HG03342 (cell line): ENCODE measurements around the gene PCBP3.
"Not testable (repeated sequence)": the region's sequence is repeated elsewhere in the genome, so short reads cannot be mapped to it uniquely, and the experiment has no call there.

Experiments used
- ATAC-seq: cut with Tn5 transposase; IDR thresholded peaks from one replicate; pipeline ENCODE4 v1.9.1; 2021; ENCODE audit warnings: mild to moderate bottlenecking, moderate library complexity; ENCODE audit not compliant: unreplicated experiment

PCBP3 gene

DNA sequence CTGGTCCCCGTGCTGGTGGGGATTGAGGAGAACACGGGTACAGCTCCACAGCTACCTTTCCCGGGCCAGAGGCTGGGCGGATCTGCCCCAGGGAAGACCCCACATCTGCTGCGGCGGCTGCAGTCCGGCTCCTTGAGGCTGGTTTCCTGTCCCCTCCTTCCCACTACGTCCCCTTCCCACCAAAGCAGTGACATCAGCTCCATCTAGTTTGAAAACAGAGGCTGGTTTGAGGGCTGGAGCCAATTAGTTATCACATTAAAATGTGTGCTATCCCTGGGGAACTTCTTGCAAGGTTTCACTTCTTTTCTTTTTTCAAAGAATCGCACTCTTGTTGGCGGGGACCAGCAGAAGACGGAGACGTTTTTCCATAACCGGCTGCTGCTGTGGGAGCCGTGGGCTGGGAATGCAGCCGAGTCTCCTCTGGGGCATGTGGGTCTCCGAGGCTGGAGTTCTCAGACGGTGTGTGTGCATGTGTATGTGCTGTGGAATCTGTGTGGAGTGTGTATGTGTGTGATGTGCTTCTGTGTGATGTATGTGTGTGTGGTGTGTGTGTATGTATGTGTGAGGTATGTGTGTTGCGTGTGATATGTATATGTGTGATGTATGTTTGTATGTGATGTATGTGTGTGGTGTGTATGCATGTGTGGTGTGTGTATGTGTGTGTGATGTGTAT, 8.9 kb upstream of the PCBP3 start:
- no peak for ATAC-seq

GRCh38 chr21:45635271-45636151, 8.0 kb upstream of the PCBP3 start:
- no peak for ATAC-seq

GRCh38 chr21:45636459-45636858, 7.1 kb upstream of the PCBP3 start:
- ATAC-seq: no peak

DNA sequence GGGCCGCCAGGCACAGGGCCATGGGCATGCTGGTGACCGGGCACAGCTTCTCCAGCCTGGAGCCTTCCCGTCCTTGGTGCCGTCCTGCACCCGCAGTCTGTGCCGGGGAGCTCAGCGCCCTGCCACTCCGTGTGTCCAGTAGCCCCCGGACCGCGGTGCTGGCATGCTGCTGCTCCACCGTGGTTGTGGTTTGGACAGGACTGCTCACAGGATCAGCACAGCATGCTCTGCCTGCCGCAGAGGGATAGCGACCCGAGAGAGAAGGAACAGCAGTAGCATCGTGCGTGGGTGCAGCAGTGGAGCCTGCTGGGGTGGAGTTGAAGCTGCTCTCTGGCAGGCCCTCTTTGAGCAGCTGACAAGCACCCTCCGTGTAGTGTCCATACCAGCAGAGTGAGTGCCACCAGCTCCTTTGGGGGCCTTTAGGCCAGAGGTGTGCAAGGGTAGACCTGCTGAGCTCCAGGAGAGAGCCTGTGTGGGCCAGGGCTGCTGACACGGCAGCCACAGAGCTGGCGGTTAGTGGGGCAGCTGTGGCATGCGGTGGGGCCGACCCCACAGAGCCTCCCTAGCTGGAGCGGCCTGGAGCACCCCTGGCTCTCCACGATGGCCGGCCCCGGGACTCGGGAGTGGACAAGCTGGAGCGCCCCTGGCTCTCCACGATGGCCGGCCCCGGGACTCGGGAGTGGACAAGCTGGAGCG, 6.4 kb upstream of the PCBP3 start:
- ATAC-seq: no peak

DNA sequence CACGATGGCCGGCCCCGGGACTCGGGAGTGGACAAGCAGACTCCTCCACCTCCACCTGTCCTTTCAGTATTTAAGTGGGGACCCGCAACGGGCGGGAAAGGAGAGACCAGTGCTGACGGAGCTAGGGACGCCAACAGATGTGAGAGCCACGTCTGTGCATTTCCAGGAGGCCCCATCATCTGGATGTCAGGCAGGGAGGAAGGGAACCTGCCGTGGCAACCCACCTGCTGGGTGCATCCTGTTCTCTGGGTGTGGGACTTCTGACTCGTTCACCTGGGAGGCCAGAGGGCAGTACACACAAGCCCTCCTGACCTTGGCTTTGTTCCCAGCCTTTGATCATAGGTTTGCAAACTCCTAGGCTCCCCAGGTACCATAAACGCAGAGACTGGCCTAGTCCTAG, 5.6 kb upstream of the PCBP3 start:
- no peak for ATAC-seq

DNA sequence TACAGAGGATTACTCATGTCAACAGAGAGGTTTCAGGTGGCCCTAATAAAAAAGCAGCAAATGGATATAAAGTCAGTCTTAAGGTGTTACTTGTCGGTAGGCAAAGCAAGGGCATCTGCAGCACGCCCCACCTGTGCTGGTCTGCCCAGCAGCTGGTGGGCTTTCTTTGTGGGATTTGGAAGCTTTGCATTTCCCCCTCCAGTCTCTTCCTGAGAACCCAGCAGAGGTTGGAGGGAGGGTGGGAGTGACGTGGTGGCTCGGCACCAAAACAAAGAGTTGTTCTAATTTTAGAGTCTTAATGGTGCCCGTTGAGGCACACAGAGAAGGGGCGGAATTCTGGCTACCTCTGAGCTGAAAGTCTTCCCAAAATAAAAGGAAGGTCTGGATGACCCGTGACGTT, 4.8 kb upstream of the PCBP3 start:
- ATAC-seq: no peak

- no peak for ATAC-seq
These were observed 4.1 kb upstream of the PCBP3 start for GRCh38 chr21:45639206-45640000.

- ATAC-seq: no peak
These were observed 3.3 kb upstream of the PCBP3 start for GRCh38 chr21:45640001-45640887.

GRCh38 chr21:45640888-45641479, 2.5 kb upstream of the PCBP3 start:
- ATAC-seq: no peak

- ATAC-seq: no peak
These were observed 2.0 kb upstream of the PCBP3 start for GRCh38 chr21:45641480-45642035.

- no peak for ATAC-seq
These were observed 1.3 kb upstream of the PCBP3 start for GRCh38 chr21:45642122-45642813.

DNA sequence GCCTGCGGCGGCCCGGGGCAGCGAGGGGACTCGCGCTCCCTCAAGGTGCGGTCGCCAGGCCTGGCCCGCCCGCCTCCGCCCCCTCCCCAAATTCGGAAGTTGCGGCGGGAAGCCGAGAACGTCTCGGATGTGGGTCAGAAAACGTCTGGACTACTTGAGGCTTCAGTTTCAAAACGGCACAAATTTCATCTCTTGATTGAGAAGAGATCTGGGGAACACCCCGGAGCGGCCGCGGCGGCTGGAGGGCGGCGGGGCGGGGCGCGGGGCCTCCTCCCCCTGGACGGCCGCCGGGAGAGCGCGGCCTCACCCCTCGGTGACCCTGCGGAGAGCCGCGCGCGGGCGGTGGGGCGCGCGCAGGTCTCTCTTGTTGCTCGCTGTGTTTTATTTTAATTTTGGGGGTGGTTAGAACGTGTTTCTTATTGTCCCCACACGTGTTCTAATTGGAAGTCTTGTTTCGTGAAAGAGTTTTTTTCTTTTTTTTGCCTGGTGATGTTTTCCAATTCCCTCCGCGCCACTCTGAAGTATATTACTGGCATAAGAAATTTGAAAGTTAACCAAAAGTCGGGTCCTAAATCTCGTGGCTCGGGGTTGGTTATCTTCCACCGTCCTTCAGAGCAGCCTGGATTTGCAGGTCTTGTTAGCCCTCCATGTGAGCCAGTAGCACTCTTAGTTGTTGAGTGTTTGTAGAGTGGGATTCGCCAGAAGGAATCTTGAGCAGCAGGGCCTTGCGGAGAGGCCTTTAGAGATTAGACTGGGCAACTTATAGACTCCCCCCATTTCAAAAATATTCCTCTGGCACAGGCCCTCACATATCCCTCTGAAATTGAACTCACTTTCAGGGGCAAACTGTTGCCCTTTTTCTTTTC, 749 bp downstream of the PCBP3 start:
- no peak for ATAC-seq

- ATAC-seq: no peak
These were observed 8.4 kb downstream of the PCBP3 start for GRCh38 chr21:45651921-45652320.

DNA sequence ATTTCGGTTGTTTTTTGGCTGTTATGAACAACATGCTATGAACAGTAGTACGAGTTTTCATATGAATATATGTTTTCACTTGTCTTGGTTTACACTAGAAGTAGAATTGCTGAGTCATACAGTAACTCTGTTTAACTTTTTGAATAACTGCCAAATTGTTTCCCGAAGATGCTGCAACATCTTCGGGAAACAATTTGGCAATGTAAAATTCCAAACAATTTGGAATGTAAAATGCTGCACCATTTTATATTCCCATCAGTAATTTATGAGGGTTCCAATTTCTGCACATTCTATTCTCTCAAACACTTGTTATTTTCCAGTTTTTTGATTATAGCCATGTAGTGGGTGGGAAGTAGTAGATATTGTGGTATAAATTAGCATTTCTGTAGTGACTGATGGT, 11.6 kb downstream of the PCBP3 start:
- no peak for ATAC-seq

GRCh38 chr21:45656114-45656513, 12.6 kb downstream of the PCBP3 start:
- not testable (repeated sequence) for ATAC-seq

DNA sequence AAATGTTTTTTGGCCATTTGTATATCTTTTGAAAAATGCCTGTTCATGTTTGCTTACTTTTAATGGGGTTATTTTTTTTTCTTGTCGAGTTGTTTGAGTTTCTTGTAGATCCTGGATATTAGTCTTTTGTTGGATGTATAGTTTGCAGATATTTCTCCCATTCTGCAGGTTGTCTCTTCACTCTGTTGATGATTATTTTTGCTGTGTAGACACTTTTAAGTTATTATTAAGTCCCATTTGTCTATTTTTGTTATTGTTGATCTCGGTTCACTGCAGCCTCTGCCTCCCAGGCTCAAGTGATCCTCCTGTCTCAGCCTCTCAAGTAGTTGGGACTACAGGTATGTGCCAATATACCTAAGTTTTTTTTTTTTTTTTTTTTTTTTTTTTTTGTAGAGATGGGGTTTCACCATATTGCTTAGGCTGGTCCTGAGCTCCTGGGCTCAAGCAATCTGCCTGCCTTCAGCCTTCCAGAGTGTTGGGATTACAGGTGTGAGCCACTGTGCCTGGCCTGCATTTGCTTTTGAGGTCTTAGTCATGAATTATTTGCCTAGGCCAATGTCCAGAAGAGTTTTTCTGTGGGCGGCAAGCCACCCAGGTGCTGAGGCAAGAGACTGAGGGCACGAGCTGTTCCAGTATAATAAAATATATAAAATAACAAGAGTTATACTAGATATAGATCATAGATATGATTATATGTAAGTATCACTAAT, 18.5 kb downstream of the PCBP3 start:
- ATAC-seq: not testable (repeated sequence)

DNA sequence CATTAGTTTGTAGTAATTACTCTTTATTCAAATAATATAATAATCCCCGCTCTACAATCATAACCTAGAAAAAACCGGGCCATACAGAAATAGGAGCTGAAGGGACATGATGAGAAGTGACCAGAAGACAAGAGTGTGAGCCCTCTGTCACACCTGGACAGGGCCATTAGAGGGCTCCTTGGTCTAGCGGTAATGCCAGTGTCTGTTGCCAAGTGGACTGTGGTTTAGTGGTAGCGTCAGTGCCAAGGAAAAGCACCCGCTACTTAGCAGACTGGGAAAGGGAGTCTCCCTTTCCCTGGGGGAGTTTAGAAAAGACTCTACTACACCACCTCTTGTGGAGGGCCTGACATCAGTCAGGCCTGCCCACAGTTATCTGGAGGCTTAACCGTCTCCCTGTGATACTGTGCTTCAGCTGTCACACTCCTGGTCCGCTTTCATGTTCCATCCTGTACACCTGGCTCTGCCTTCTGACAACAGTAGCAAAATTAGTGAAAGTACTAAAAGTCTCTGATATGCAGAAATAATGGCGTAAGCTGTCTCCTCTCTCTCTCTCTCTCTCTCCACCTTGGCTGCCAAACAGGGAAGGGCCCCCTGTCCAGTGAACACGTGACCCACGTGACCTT, 19.2 kb downstream of the PCBP3 start:
- ATAC-seq: not testable (repeated sequence)
